OCI-LY3 (cell line): Measurements from ENCODE around the gene RPP14.
"Not testable (repeated sequence)": the region's sequence is repeated elsewhere in the genome, so short reads cannot be mapped to it uniquely, and the experiment has no call there.

Experiments
- H2AFZ ChIP-seq: fragments of 200-600, 300-600 bp; shearing (Covaris generic); 2 replicates; pipeline ENCODE4 v1.6.0; 2014; ENCODE audit warnings: antibody characterized with exemption, low read depth, low read length
- H3K27ac ChIP-seq: fragments of 200-600, 300-600 bp; sonication (generic); 2 replicates; pipeline ENCODE4 v1.5.1; 2014; ENCODE audit warnings: mild to moderate bottlenecking, low read length, moderate library complexity, mixed read lengths
- H3K27me3 ChIP-seq: fragments of 200-600, 300-600 bp; sonication (generic); 2 replicates; pipeline ENCODE4 v1.6.1; 2014; ENCODE audit warnings: low read depth, low read length, mixed read lengths
- H3K36me3 ChIP-seq: fragments of 200-600, 300-600 bp; sonication (generic); replicated peaks from 2 replicates; pipeline ENCODE3; 2014; ENCODE audit warnings: low read depth, low read length, mixed read lengths
- H3K4me1 ChIP-seq: fragments of 300-600, 200-600 bp; sonication (generic); 2 replicates; pipeline ENCODE4 v1.6.1; 2014; ENCODE audit warnings: low read length, mixed read lengths
- H3K4me2 ChIP-seq: fragments of 200-600, 300-600 bp; sonication (generic); 2 replicates; pipeline ENCODE4 v1.6.1; 2014; ENCODE audit warnings: low read length, mixed read lengths
- H3K4me3 ChIP-seq: fragments of 300-600, 200-600 bp; sonication (generic); 2 replicates; pipeline ENCODE4 v1.5.1; 2014; ENCODE audit warnings: antibody characterized with exemption, mild to moderate bottlenecking, low read length, moderate library complexity
- H3K79me2 ChIP-seq: fragments of 300-600, 200-600 bp; shearing (Covaris generic); 2 replicates; pipeline ENCODE4 v1.6.1; 2014; ENCODE audit warnings: mild to moderate bottlenecking, low read length, mixed read lengths
- H3K9ac ChIP-seq: fragments of 300-600, 200-600 bp; shearing (Covaris generic); 2 replicates; pipeline ENCODE4 v1.6.0; 2014; ENCODE audit warnings: mild to moderate bottlenecking, low read length, moderate library complexity
- H3K9me3 ChIP-seq: fragments of 200-600, 300-600 bp; shearing (Covaris generic); 2 replicates; pipeline ENCODE4 v1.6.1; 2014; ENCODE audit warnings: low read length, mixed read lengths; ENCODE audit not compliant: insufficient read depth
- H4K20me1 ChIP-seq: fragments of 200-600, 300-600 bp; sonication (generic); 2 replicates; pipeline ENCODE4 v1.6.1; 2016; ENCODE audit warnings: low read length, mixed read lengths; ENCODE audit not compliant: insufficient read depth
- EZH2phosphoT487 ChIP-seq: fragments of 200-600 bp; shearing (Covaris generic); IDR thresholded peaks from 2 replicates; pipeline ENCODE4 v1.6.1; 2018; ENCODE audit warnings: antibody characterized with exemption, mixed run types, low read depth
- TF ChIP-seq, protein P1 (sequence below): fragments of 200-600, 300-600 bp; sonication (generic); IDR thresholded peaks from 2 replicates; pipeline ENCODE4 v1.5.1; 2014; ENCODE audit warnings: antibody characterized with exemption, low read length, low read depth

Gene RPP14

DNA sequence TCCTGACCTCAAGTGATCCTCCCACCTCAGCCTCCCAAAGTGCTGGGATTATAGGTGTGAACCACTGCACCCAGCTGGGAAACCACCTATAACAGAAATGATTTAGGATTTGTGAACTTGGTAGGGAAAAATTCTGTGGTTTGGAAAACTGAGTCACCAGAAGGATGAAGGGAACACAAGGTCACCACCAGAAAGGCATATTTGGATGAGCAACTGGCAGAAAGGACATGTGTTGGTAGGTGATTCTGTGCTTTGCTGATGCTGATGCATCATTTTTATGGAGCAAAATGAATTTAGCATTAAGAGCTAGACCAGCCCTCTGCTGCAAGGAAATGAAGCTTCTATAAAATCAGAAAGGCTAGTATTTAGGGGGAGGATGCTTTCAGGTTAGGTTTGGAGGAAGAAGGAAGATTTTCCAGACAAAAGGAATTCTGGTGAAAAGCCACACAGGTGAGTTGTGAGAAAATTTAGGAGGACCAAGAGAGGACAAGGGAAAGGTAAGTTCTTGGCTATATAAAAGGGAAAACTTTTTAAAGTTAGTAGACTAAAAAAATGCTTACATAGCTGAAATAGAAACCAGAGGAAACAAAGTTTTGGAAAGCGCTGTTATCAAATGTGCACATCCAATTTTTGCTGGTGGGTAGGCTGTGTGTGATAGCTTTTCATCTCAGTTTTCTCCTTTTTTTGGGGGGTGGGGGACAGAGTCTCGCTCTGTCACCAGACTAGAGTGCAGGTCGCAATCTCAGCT, 30.3 kb downstream of the RPP14 start:
- Histone ChIP-seq H3K79me2 (peaks cover 10% of the 10 kb centered on the region; the same call in 1 of the 2 replicates), H3K27me3 (no peaks in the 10 kb centered on the region), H3K9ac (no peak overlapping the region), H3K9me3 (no peaks in the 10 kb centered on the region), H3K4me1 (peaks cover 13% of the 10 kb centered on the region), H3K27ac (no peak overlapping the region), H3K4me2 (no peak overlapping the region), H4K20me1 (no peaks in the 10 kb centered on the region), H3K36me3 (no peaks in the 10 kb centered on the region), H2AFZ (no peak overlapping the region), H3K4me3 (no peak overlapping the region)
- TF ChIP-seq, protein P1, sequence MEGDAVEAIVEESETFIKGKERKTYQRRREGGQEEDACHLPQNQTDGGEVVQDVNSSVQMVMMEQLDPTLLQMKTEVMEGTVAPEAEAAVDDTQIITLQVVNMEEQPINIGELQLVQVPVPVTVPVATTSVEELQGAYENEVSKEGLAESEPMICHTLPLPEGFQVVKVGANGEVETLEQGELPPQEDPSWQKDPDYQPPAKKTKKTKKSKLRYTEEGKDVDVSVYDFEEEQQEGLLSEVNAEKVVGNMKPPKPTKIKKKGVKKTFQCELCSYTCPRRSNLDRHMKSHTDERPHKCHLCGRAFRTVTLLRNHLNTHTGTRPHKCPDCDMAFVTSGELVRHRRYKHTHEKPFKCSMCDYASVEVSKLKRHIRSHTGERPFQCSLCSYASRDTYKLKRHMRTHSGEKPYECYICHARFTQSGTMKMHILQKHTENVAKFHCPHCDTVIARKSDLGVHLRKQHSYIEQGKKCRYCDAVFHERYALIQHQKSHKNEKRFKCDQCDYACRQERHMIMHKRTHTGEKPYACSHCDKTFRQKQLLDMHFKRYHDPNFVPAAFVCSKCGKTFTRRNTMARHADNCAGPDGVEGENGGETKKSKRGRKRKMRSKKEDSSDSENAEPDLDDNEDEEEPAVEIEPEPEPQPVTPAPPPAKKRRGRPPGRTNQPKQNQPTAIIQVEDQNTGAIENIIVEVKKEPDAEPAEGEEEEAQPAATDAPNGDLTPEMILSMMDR, result no peak
- TF ChIP-seq EZH2phosphoT487, result no peak

- H3K4me2 ChIP-seq, result no peak overlapping the region
Measured at GRCh38 chr3:58337190-58337589, 31.1 kb downstream of the RPP14 start.

DNA sequence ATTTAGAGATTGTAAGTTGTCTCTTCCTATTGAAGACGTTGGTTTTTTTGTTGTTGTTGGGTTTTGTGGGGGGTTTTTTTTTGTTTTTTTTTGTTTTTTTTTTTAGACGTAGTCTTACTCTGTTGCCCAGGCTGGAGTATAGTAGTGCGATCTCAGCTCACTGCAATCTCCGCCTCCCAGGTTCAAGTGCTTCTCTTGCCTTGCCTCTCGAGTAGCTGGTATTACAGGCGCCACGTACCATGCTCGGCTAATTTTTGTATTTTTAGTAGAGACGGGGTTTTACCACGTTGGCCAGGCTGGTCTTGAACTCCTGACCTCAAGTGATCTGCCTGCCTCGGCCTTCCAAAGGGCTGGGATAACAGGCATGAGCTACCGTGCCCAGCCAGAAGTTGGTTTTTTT, 33.1 kb downstream of the RPP14 start:
- H4K20me1 ChIP-seq, H3K9me3 ChIP-seq, H3K4me3 ChIP-seq, H2AFZ ChIP-seq, H3K27ac ChIP-seq, H3K4me2 ChIP-seq, H3K36me3 ChIP-seq, H3K4me1 ChIP-seq, H3K79me2 ChIP-seq, H3K9ac ChIP-seq, H3K27me3 ChIP-seq: not testable (repeated sequence)

More at GRCh38 chr3:58337190-58337589, 31.1 kb downstream of the RPP14 start:
- H3K79me2 ChIP-seq, result peaks cover 10% of the 10 kb centered on the region; the same call in 1 of the 2 replicates
- H3K27ac ChIP-seq, result no peak overlapping the region
- H3K36me3 ChIP-seq, result no peaks in the 10 kb centered on the region
- H4K20me1 ChIP-seq, result no peaks in the 10 kb centered on the region
- no peak overlapping the region for H3K9ac ChIP-seq
- peaks cover 10% of the 10 kb centered on the region for H3K4me1 ChIP-seq
- no peaks in the 10 kb centered on the region for H3K9me3 ChIP-seq
- TF ChIP-seq, protein P1, result no peak
- no peak for TF ChIP-seq EZH2phosphoT487
- no peak overlapping the region for H2AFZ ChIP-seq
- no peak overlapping the region for H3K4me3 ChIP-seq
- H3K27me3 ChIP-seq, result no peaks in the 10 kb centered on the region

DNA sequence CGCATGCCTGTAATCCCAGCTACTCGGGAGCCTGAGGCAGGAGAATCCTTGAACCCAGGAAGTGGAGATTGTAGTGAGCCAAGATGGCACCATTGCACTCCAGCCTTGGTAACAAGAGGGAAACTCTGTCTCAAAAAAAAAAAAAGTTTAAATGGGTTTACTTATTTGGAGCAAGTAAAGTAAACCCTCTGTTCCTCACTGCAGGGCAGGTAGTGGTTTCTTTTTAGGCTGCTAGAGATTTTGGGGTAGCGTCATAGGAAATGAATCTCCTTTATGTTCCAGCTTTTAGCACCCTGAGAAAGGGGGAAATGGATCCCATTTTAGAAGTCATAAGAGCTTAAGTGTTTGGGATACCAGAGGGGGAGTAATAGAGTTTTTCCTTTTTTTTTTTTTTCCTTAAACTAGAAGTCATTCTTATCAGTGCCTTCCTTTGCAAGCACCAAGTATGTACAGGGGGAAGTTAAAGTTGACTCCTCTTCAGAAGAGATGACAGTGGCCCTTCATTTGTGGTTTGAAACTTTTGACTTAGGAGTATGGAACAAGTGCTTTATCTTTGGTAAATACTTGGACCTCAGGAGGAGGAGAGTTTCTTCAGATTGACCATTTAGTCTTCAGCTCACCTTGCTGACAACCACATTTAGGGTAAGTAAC, 34.7 kb downstream of the RPP14 start:
- H3K9me3 ChIP-seq, result no peaks in the 10 kb centered on the region
- H4K20me1 ChIP-seq, result no peaks in the 10 kb centered on the region
- no peaks in the 10 kb centered on the region for H3K27me3 ChIP-seq
- H3K9ac ChIP-seq, result no peak overlapping the region
- H3K27ac ChIP-seq, result no peak overlapping the region
- no peaks in the 10 kb centered on the region for H3K4me1 ChIP-seq
- TF ChIP-seq, protein P1, result no peak
- no peak for TF ChIP-seq EZH2phosphoT487
- H3K4me3 ChIP-seq, result no peak overlapping the region
- no peak overlapping the region for H3K4me2 ChIP-seq
- no peaks in the 10 kb centered on the region for H3K79me2 ChIP-seq
- no peak overlapping the region for H2AFZ ChIP-seq
- H3K36me3 ChIP-seq, result no peaks in the 10 kb centered on the region
